Breast epithelium (tissue), 4 donors: ENCODE measurements around the gene TRIM38. TPM values are rescaled to one million over a fixed set of nuclear protein-coding genes. Genes with fewer than 3 reads are reported as not detected.

Experiments used
- DNase-seq, 2 donors: peaks; one replicate each; pipeline ENCODE4 v3.0.0-alpha.2; 2019; ENCODE audit warnings: low spot score in 2 of 2
- H3K27ac ChIP-seq, 2 donors: fragments of 200-600 bp; sonication (generic) in 1 of 2; one replicate each; pipeline ENCODE4 v1.5.1; 2016 to 2019; ENCODE audit warnings: mild to moderate bottlenecking in 1 of 2
- H3K27me3 ChIP-seq, 2 donors: fragments of 200-600 bp; sonication (generic) in 1 of 2; one replicate each; pipeline versions ENCODE4 v1.5.1 to v1.6.0; 2017 to 2019; ENCODE audit warnings: control low read depth in 1 of 2, mild to moderate bottlenecking in 1 of 2
- H3K36me3 ChIP-seq: fragments of 200-600 bp; one replicate; pipeline ENCODE4 v1.5.1; 2019
- H3K4me1 ChIP-seq, 2 donors: fragments of 200-600 bp; sonication (generic); one replicate each; pipeline ENCODE4 v1.5.1; 2016 to 2019; ENCODE audit warnings: control low read depth in 1 of 2
- H3K4me3 ChIP-seq, 3 donors: fragments of 200-600 bp; sonication (generic); 1 replicate in 2 of 3; 2 replicates in 1 of 3; pipeline ENCODE4 v1.5.1; 2016 to 2019; ENCODE audit warnings: mild to moderate bottlenecking in 3 of 3, moderate library complexity in 2 of 3
- H3K9me3 ChIP-seq, 2 donors: fragments of 200-600 bp; sonication (generic) in 1 of 2; one replicate each; pipeline ENCODE4 v1.5.1; 2016 to 2019; ENCODE audit warnings: control low read depth in 1 of 2
- POLR2A ChIP-seq: fragments of 450-650 bp; IDR thresholded peaks from one replicate; pipeline ENCODE4 v1.6.1; 2016; ENCODE audit warnings: antibody characterized with exemption, mild to moderate bottlenecking, moderate library complexity
- POLR2AphosphoS5 ChIP-seq, 3 donors: sonication (generic); formaldehyde crosslinking; IDR thresholded peaks; one replicate each; pipeline ENCODE4 v1.6.1; 2017; ENCODE audit warnings: antibody characterized with exemption in 3 of 3
- intact Hi-C: fragments of 100-400 bp; cut with DNase I; formaldehyde crosslinking; loops from one replicate; pipeline ENCODE4 v1.15.1; 2023; ENCODE audit warnings: low total_unique reads
- total RNA-seq, 3 donors: library from RNA; depleted of rRNA; stranded (reverse); fragments of >200 nt; gene quantifications; one replicate each; pipeline ENCODE4 v1.1.0, GENCODE V29; 2016
- TF ChIP-seq, protein P1 (sequence below), 3 donors: fragments of 450-650 bp; IDR thresholded peaks; one replicate each; pipeline ENCODE4 v1.5.1; 2016 to 2017; ENCODE audit warnings: antibody characterized with exemption in 3 of 3, mild to moderate bottlenecking in 3 of 3, moderate library complexity in 3 of 3

The TRIM38 gene
- total RNA-seq, 3 donors from 2014 or later = 11.8 to 16.2 (median 12.1) TPM

DNA sequence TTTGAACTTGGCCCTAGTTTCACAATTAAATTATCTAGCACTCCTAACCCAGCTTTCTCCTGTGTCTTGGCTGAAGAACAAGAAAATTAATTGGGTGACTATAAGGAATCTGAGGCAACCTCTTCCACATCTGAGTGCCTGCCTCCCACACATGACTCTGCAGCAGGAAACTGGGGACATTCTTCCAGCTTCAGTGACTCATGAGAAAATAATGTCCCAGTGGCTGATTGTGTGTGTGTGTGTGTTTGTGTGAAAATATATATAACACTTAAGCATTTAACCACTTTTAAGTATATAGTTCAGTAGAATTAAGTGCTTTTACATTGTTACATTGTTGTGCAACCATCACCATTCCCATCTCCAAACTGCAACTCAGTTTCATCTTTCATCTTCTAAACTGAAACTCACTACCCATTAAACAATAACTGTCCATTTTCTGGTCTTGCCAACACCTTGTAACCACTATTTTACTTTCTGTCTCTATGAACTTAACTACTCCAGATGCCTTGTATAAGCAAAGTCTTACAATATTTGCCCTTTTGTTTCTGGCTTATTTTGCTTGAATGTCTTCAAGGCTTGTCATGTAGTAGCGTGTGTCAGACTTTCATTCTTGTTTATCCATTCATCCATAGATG, 8.7 kb downstream of the TRIM38 start:
- Histone ChIP-seq H3K4me3 (no peak overlapping the region), H3K36me3 (no peaks in the 10 kb centered on the region)
- DNase-seq = peak in 1 of 2 donors; percentile 67

DNA sequence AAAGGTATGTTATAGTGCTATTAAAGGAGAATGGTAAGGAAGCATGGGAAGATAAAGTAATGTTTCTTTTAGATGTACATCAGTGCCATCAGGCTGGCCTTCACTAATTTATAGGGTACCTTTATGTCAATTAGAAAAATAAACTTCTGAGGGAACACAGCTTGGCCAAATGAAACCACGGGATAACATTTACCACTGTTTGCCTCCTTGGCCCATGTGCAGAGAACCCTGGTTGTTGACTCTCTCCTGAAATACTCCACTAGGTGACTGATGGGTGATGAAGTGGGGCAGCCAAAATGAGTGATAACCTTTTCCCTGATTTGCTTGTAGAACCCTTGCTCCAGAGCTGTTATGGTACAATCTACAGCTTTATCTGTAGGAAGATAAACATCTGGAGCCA, 9.5 kb downstream of the TRIM38 start:
- TF ChIP-seq POLR2AphosphoS5 (IDR thresholded peaks at IDR 0.05) (no peak), POLR2A (no peak)
- TF ChIP-seq, protein P1, sequence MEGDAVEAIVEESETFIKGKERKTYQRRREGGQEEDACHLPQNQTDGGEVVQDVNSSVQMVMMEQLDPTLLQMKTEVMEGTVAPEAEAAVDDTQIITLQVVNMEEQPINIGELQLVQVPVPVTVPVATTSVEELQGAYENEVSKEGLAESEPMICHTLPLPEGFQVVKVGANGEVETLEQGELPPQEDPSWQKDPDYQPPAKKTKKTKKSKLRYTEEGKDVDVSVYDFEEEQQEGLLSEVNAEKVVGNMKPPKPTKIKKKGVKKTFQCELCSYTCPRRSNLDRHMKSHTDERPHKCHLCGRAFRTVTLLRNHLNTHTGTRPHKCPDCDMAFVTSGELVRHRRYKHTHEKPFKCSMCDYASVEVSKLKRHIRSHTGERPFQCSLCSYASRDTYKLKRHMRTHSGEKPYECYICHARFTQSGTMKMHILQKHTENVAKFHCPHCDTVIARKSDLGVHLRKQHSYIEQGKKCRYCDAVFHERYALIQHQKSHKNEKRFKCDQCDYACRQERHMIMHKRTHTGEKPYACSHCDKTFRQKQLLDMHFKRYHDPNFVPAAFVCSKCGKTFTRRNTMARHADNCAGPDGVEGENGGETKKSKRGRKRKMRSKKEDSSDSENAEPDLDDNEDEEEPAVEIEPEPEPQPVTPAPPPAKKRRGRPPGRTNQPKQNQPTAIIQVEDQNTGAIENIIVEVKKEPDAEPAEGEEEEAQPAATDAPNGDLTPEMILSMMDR (IDR thresholded peaks at IDR 0.05) = no peak
- DNase-seq = no peak

More for the DNA sequence above, 8.7 kb downstream of the TRIM38 start:
- Histone ChIP-seq H3K4me1 (peaks cover 0 to 13% of the 10 kb centered on the region in 2 donors), H3K27ac (peak overlapping the region; percentile 66 to 85), H3K27me3 (no peaks in the 10 kb centered on the region), H3K9me3 (no peaks in the 10 kb centered on the region)
- TF ChIP-seq POLR2AphosphoS5 (IDR thresholded peaks at IDR 0.05) = peak in 1 of 3 donors; percentile 28
- TF ChIP-seq, protein P1 (IDR thresholded peaks at IDR 0.05) = no peak
- intact Hi-C loops = loop anchor here (5.0 kb wide), 1 partner anchor 1374 kb away; no protein-coding TSS in a partner anchor

DNA sequence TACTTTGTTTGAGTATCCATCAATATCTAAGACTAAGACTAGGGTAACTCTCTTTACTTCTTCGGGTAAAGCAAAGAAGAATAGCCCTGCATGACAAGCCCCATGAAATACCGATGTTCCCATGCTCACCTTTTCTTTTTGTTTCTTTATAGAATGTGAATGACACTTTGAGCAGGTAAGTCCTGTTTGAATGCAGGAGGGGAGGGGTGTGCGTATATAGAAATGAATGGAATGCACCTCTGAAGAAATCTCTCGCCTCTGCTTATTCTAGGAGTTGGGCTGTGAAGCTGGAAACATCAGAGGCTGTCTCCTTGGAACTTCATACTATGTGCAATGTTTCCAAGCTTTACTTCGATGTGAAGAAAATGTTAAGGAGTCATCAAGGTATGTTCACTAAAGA, 10.3 kb downstream of the TRIM38 start:
- Histone ChIP-seq H3K4me1 (peaks cover 0 to 13% of the 10 kb centered on the region in 2 donors), H3K36me3 (no peaks in the 10 kb centered on the region), H3K9me3 (no peaks in the 10 kb centered on the region), H3K27me3 (no peaks in the 10 kb centered on the region), H3K27ac (no peak overlapping the region), H3K4me3 (no peak overlapping the region)
- TF ChIP-seq, protein P1 (IDR thresholded peaks at IDR 0.05) = no peak
- TF ChIP-seq POLR2AphosphoS5 (IDR thresholded peaks at IDR 0.05) = no peak
- TF ChIP-seq POLR2A = no peak
- DNase-seq = no peak
- intact Hi-C loops = loop anchor here (5.0 kb wide), 1 partner anchor 1376 kb away; no protein-coding TSS in a partner anchor

More for the DNA sequence above, 9.5 kb downstream of the TRIM38 start:
- Histone ChIP-seq H3K27me3 (no peaks in the 10 kb centered on the region), H3K9me3 (no peaks in the 10 kb centered on the region), H3K27ac (peak overlapping the region in 1 of 2 donors; percentile 66), H3K4me1 (peaks cover 0 to 13% of the 10 kb centered on the region in 2 donors), H3K36me3 (no peaks in the 10 kb centered on the region), H3K4me3 (no peak overlapping the region)
- intact Hi-C loops = loop anchor here (5.0 kb wide), 1 partner anchor 1375 kb away; no protein-coding TSS in a partner anchor

DNA sequence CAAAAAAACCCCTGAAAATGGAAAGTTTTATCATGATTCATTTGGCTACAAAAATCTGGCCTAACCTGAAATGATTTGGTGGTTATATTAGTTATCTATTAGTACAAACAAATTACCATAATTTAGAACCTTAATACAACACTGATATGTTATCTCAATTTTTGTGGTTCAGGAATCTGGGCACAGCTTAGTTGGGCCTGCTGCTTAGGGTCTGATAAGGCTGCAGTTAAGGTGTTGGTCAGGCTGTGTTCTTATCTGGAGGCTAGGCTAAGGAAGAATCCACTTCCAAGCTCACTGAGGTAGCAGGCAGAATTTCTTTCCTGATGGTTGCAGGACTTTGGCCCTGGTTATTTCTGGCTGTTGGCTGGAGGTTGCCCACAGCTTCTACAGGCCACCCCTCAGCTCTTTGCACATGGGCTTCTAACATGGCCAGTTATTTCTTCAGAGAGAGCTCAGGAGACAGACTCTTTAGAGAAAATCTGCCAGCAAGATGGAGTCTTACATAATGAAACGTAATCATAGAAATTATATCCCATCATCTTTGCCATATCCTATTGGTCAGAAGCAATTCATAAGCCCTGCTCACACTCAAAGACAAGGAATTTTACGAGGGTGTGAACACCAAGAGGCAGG, 11.4 kb downstream of the TRIM38 start:
- peaks cover 0 to 13% of the 10 kb centered on the region in 2 donors for H3K4me1 ChIP-seq
- H3K9me3 ChIP-seq = no peaks in the 10 kb centered on the region
- no peak overlapping the region for H3K27ac ChIP-seq
- no peak overlapping the region for H3K4me3 ChIP-seq
- TF ChIP-seq, protein P1 (IDR thresholded peaks at IDR 0.05) = no peak
- TF ChIP-seq POLR2A (no peak), POLR2AphosphoS5 (IDR thresholded peaks at IDR 0.05) (no peak)
- intact Hi-C loops = loop anchor here (5.0 kb wide), 1 partner anchor 1377 kb away; no protein-coding TSS in a partner anchor
- DNase-seq = no peak
- H3K27me3 ChIP-seq = no peaks in the 10 kb centered on the region
- no peaks in the 10 kb centered on the region for H3K36me3 ChIP-seq
